ENCODE measurements around the gene NTS. TPM values are rescaled to one million over a fixed set of nuclear protein-coding genes. Genes with fewer than 3 reads are reported as not detected.

Gene NTS
- not detected in 2 replicates for total RNA-seq

GRCh38 chr12:85874031-85874461 is at the start of gene NTS:
NTS (plus strand) TSS chr12:85874295; CDS start chr12:85874404, 109 bp downstream.

GRCh38 chr12:85836197-85837090 is 37.7 kb upstream of the NTS start, which contains the start of gene RASSF9:
RASSF9 (minus strand) TSS chr12:85836409; CDS start chr12:85836201, 208 bp downstream.

Other genes starting within 250 kb of the NTS start
- 1.6 and 2.3 TPM in 2 replicates for gene RASSF9, start 37.9 kb upstream of the NTS start, total RNA-seq

Measured in pericardium fibroblast (primary cell).